HG02678 (cell line): Measurements from ENCODE around the gene PRKCE.

Experiments used
- ATAC-seq: cut with Tn5 transposase; IDR thresholded peaks from one replicate; pipeline ENCODE4 v1.9.1; 2021; ENCODE audit warnings: mild to moderate bottlenecking, moderate library complexity; ENCODE audit not compliant: unreplicated experiment

Gene PRKCE

DNA sequence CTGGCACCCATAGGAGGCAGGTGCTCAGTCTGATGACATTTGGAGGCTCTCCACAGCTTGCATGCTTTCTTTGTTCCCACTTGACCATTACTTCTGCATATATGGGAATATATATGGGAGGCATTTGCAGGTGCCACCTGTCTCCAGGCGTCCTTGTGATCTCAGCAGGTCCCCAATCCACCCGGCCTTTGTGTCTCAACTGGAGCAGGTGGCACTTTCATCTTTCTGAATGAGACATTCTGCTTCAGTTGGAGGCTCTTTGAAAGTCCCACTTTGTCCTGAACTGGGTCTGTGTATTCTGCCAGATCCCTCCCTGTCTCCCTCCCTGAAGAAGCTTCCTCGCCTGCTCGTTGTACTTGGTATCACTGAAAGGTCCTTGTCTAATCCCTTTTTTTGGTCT, 327.6 kb downstream of the PRKCE start:
- ATAC-seq: no peak

- ATAC-seq: no peak
Measured at GRCh38 chr2:45980161-45980865, 328.8 kb downstream of the PRKCE start.

GRCh38 chr2:45981384-45981930, 330.0 kb downstream of the PRKCE start:
- no peak for ATAC-seq

- ATAC-seq: no peak
Measured at GRCh38 chr2:45982096-45982495, 330.6 kb downstream of the PRKCE start.

DNA sequence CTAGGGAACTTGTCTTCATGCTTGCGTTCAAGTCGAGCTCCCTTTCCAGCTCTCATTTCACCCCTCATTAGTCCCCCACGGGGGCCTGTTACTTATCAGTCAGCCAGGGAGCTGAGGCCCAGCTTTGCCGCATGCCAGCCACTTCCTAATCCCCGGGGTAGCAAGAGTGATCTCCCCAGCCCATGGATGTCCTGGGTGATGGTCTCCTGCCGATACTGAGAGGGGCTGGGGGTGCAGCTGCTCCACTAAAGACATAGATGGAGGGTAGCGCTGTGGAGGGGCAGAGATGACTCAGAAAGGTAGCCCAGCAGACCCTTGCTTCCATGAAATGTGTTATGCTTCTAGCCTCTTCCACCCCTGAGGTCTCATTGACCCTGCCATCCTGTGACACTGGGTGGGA, 331.7 kb downstream of the PRKCE start:
- no peak for ATAC-seq

DNA sequence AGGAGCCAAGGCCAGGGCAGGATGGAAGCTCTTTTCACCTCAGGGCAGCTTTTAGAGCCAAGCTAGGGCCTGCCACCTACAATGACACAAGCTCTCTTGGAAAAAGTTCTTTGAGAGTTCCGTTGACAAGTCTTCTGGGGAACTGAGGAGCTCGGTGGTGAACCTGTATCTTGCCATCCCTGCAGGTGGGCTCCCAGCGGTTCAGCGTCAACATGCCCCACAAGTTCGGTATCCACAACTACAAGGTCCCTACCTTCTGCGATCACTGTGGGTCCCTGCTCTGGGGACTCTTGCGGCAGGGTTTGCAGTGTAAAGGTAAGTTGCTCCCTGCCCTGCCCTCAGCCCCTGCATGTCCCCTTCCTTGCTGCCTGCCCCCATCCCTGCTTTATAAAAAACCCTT, 332.9 kb downstream of the PRKCE start:
- no peak for ATAC-seq

GRCh38 chr2:45984896-45985473, 333.5 kb downstream of the PRKCE start:
- no peak for ATAC-seq

DNA sequence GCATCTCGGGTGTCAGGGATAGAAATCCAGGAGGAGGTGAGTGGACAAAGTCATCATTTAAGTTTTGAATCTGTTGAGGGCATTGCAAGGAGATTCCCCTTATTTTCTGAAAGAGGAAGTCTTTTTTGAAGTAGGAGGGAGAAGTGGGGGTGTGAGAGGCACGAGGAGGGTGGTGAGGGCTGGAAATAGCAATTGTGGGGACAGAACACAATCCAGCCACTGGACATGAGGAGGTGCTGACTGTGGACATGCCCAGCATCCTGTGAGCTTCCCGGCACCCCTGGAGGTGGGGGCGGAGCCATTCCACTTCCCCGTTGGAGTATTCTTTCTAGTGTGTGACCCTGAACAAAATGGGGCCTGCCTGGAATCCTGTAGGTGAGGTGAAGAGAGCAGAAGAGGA, 335.0 kb downstream of the PRKCE start:
- ATAC-seq: no peak

- no peak for ATAC-seq
Measured at GRCh38 chr2:45987856-45988255, 336.4 kb downstream of the PRKCE start.

DNA sequence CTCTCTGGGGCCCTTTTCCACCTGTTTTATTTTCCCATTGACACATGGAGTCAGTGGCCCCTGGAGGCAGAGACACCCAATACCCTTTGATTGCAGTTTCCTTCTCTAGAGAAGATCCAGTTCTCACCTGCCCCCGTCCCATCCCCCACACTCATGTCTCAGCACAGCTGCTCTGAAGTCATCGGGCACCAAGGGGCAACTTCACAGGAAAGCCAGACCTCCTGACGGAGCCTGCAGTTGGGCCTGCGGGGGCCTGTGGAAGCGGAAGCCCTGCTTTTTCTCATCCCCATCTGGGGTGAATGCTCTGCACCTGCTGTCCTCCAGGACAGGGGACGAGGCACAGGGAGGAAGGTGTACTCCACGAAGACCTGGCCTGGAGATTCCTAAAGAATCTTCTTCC, 337.4 kb downstream of the PRKCE start:
- ATAC-seq: no peak

- ATAC-seq: no peak
Measured at GRCh38 chr2:45990131-45990530, 338.7 kb downstream of the PRKCE start.

DNA sequence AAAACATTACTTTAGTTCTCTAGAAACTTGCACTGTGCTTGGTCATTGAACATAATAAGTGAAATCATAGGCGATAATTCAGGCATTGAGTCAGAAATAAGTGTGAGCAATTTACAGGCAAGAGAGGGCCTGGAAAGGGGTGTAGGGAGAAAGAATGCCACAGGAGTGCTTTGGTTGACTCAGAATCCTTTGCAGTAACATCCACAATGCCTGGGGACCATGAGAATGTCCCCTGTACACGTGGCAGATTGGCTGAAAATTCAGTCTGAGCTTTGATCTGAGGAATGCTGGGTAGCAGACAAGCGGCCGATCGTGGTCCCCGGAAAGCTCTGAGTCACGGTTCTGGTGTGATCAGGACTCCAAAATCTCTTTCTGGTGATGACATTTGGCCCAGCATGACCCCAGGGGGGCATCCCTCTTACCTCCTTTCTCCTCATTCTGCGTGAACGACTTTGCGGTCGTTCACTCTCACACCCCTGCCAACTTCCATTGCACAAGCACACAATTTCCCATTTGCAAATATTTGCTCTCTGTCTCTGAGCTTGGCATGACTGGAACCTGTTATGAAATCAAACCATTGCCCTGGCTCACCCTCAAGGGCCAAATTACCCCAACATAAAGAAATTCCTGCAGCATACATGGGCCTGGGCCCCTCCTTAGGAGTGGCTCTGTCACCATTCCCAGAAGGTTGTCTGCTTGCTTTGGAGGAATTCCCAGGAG, 340.7 kb downstream of the PRKCE start:
- ATAC-seq: no peak

GRCh38 chr2:45992741-45993475, 341.4 kb downstream of the PRKCE start:
- ATAC-seq: no peak

DNA sequence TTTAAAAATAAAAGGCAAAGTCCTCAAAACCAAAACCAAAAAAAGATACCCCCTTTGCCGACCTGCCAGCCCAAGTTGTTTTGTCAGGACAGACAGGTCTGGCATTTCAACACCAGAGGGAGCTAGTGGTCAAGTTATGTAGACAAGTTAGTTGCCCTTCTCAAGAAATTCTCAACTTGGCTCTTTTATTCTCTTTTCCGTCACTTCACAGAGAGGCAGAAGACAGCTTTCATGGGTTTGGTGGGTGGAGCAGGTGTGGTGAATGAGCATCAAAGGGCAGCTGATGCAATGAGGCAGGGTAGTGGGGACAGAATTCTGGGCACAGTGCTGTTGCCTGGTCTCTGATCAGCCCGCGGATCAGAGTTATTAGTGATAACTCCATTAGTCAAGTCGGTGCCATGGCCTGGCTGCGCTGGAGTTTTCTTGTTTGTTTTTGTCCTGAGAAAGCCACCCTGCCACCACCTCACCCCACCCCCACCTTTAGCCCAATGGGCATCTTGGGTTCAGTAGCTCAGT, 342.1 kb downstream of the PRKCE start:
- ATAC-seq: no peak

DNA sequence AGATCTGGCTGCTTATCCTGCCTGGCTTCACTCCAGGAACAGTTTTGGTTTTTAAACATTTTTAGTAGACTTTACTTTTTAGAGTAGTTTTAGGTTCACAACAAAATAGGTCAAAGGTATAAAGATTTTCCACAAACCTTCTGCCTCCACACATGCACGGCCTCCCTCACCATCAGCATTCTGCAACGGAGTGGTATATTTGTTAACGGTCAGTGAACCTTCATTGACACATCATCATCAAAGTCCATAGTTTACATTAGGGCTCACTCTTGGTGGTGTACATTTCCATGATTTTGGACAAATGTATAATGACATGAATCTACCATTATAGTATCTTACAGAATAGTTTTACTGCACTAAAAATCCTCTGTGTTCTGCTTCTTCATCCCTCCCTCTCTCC, 342.6 kb downstream of the PRKCE start:
- ATAC-seq: no peak

DNA sequence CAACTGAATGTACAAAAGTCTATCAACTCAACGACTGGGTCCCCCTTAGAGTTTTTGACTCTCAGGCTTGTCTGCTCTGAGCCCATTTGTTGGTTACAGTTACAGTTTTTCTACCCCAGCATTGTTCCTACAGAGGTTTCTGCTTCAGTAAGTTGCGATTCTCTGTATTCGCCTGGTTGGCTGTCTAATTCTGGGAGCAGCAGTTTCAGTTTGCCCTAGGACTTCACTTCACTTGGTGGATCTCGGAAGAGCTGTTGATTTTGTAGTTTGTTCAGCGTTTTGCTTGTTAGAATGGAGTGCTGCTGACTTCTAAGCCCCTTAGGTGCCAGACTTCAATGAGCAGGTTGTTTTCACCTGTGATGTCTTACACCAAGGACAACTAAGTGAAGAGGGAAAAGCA, 349.2 kb downstream of the PRKCE start:
- no peak for ATAC-seq

GRCh38 chr2:46001290-46001689, 349.8 kb downstream of the PRKCE start:
- ATAC-seq: no peak

GRCh38 chr2:46001741-46002506, 350.4 kb downstream of the PRKCE start:
- no peak for ATAC-seq

- ATAC-seq: no peak
Measured at GRCh38 chr2:46002507-46002883, 351.0 kb downstream of the PRKCE start.

DNA sequence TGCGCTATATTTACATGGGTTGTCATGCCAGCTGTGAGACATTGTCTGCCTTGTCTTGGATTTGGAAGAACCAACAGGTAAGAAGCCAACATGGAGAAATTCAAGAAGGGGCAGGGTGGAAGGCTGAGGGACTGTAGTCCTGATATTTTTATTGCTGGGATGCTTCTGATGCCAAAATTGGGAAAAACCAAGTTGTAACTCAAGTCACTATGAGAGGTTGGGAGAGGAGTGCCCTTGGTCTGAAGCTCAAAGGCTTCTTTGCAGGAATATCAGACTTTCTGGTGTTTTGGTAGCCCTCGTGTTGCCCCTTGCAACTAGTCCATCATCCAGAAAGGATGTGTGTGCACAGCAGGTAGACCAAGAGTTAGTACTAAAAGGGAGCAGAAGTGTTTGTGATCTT, 351.5 kb downstream of the PRKCE start:
- no peak for ATAC-seq
